GM12874 (cell line): ENCODE measurements around the gene RNF130.

ENCODE experiments used
- TF ChIP-seq, protein P1 (sequence below): IDR thresholded peaks from 2 replicates; pipeline ENCODE4 v1.5.1; 2011; ENCODE audit warnings: low read depth, mild to moderate bottlenecking, control low read depth, low read length, moderate library complexity; ENCODE audit not compliant: insufficient read depth

Gene RNF130

DNA sequence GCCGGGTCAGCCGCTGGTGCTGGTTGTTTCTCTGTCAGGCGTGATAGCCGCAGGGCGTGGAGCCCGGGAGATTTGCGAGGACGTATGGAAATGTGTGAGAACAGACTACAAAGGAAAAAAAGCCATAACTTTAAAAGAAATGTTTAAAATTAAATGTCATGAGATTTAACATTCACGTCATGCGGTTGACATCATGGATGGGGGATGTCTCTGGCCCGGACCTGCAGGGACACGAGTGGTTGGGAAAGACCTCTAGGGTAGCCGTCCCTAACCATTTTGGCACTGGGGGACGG is 643 bp upstream of the RNF130 start:
- TF ChIP-seq, protein P1, sequence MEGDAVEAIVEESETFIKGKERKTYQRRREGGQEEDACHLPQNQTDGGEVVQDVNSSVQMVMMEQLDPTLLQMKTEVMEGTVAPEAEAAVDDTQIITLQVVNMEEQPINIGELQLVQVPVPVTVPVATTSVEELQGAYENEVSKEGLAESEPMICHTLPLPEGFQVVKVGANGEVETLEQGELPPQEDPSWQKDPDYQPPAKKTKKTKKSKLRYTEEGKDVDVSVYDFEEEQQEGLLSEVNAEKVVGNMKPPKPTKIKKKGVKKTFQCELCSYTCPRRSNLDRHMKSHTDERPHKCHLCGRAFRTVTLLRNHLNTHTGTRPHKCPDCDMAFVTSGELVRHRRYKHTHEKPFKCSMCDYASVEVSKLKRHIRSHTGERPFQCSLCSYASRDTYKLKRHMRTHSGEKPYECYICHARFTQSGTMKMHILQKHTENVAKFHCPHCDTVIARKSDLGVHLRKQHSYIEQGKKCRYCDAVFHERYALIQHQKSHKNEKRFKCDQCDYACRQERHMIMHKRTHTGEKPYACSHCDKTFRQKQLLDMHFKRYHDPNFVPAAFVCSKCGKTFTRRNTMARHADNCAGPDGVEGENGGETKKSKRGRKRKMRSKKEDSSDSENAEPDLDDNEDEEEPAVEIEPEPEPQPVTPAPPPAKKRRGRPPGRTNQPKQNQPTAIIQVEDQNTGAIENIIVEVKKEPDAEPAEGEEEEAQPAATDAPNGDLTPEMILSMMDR: no peak

DNA sequence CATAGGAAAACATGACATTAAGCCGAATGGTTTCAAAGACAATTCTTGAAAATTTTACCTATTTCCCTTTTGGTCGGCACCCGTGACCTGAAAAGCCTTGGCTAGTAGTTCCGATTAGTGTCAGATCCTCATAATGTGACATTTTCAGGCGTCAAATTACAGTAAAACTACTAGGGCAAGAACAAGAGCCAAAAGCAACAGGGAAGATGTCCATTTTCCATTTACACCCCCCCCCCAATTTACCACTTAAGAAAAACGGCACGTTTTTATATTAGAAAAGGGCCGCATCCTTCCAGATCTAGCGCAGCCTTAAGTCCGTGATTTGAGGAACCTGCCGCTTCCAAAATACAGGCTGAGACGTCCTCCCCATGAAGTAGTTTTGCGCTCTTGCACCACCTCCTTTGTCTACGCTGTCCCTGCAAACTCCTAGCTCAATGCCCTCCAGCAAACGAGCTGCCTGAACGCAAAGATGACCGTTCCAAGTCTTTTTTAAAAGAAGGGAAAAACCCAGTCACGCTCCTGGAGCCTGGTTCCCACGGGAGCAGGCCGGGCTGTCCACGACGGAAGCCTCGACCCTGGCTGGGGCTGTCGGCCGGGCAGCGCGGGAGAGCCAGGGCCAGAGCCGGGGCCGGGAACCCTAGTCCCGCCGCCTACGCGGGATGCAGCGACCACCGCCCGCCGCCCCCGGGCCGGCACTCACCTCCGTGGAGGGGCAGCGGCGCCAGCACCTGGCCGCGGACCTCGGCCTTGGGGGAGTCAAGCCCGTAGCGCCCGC is 616 bp downstream of the RNF130 start:
- TF ChIP-seq, protein P1: no peak

DNA sequence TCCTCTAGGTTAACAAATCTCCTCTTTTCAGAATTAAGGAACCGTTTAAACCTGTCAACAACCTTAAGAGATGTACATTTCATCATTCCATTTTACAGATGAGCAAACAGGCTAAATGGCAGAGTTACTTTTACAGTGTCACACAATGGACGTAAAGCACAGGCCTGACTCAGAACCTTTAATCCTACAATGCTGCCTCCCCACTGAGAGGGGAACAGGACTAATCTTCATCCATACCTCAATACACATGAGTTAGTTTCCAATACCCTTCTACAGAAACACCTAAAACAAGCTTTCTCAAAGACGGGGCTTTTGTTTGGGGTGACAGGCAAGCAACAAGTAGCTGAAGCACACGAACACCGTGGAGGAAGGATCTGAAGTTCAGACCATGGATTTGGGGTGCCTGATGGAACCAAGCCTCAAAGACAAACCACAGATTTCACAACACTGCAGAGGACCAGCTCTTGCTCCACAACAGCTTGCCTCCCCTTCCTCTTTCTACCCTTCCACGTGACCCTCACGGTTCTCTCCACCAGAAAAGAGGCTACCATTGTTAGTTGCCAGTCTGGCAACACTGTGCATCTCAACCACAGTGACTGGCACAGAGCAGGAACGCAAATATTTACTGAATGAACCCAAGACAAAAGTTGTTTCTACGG is 1.8 kb downstream of the RNF130 start:
- TF ChIP-seq, protein P1: no peak

DNA sequence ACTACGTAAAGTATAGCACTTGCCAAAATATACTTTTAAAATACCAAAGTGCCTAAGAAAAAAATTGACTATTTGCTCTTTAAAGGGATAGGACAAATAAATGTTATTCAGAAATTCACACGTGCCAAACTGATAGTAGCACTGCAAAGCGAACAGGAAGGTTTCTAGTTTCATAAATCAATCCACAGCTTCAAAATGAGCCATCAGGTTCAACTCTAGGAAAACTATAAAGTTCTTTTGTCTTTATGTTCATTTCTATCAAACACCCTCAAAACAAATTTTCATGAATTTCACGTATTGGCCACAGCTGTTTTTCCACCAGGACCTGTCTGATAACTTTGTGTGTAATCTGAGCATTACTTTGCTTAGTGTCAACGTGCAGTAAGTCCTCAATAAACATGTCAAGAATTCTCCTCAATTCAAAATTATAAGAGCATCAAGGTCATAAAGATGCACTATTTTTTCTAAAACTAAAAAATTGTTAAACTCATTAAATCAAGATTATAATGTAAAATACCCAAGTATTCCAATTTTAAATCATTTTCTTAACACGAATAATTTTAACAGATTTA is 3.0 kb downstream of the RNF130 start:
- TF ChIP-seq, protein P1: no peak

DNA sequence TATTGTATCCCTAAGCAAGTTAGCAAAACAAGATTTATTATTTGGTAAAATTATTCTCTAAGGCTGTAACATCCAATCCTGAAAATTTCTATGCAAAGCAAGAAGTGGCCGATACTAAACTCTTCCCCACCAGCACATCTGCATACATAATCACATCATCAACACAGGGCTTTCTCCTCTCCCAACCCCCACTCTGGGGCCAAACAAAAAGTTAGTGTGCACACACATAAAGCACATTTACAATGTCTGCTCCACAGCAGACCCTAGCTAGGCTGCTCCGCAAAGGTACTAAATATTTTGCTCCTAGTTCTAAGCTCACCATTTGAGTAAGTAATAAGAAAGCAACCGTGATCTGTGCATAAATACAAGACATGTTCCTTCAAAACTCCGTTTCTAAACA is 3.6 kb downstream of the RNF130 start:
- TF ChIP-seq, protein P1: no peak

DNA sequence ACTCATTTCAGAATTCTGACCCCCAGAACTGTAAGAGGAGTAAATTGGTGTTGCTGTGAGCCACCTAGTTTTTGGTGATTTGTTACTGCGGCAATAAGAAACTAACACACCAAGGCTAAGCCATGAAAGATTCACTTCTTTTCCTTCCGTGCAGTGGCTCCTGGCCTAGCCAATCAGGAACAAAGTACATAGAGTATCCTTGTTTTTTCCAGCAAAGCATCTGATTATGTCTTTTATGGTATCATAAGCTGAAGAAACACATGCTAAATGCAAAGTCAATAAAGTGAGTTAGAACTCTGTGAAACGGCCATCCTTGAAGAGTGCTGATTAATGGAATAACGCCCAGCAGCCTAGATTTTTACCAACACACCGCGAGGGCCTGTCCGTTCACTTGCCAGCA is 11.4 kb downstream of the RNF130 start:
- TF ChIP-seq, protein P1: no peak

- TF ChIP-seq, protein P1: no peak
Observed at GRCh38 chr5:180059326-180059725, 12.2 kb downstream of the RNF130 start.
